ENCODE data around the gene SLFN14.

DNA sequence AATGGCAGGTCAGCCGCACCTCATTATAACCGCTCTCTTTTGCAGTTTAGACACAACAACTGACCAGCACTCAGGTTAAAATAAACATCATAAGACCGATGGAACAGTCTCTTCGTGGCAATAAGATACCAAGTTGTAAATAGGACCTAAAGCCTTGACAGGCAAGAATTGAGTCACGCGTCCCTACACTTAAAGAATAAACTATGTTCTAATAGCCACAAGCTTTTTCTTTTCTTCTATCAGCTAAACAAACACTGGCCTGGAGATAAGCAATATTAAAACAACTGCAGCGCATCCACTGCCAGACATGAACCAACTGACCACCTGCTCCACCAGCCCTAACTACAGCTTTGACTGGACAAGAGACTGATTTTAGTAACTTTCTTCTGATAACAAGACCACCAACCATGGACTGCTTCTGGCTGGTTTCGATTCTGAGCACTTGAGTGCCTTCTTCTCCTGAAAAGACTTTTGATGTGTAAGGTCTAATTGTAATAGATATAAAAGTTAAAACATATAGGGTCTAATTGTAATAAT, 40.6 kb downstream of the SLFN14 start:
- TF ChIP-seq, protein P1, sequence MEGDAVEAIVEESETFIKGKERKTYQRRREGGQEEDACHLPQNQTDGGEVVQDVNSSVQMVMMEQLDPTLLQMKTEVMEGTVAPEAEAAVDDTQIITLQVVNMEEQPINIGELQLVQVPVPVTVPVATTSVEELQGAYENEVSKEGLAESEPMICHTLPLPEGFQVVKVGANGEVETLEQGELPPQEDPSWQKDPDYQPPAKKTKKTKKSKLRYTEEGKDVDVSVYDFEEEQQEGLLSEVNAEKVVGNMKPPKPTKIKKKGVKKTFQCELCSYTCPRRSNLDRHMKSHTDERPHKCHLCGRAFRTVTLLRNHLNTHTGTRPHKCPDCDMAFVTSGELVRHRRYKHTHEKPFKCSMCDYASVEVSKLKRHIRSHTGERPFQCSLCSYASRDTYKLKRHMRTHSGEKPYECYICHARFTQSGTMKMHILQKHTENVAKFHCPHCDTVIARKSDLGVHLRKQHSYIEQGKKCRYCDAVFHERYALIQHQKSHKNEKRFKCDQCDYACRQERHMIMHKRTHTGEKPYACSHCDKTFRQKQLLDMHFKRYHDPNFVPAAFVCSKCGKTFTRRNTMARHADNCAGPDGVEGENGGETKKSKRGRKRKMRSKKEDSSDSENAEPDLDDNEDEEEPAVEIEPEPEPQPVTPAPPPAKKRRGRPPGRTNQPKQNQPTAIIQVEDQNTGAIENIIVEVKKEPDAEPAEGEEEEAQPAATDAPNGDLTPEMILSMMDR (IDR thresholded peaks at IDR 0.05; ENCODE audit: borderline replicate concordance, extremely low read depth, low read length, poor library complexity, severe bottlenecking): no peak
- no peak for TF ChIP-seq EZH2 (IDR thresholded peaks at IDR 0.05; ENCODE audit: borderline replicate concordance, low read depth, low read length, severe bottlenecking)
